Tongue (tissue), 2 donors: ENCODE measurements around the gene TLE4. TPM values are rescaled to one million over a fixed set of nuclear protein-coding genes. Genes with fewer than 3 reads are reported as not detected.

Experiments
- DNase-seq: peaks from one replicate; pipeline ENCODE4 v3.0.0-alpha.2; 2015
- total RNA-seq: library from RNA; depleted of rRNA; stranded (reverse); fragments of >200 nt; gene quantifications from one replicate; pipeline ENCODE4 v1.2.3, GENCODE V29; 2014

Gene TLE4
- total RNA-seq, 1 donor from 2014 or later: 27.8 TPM

DNA sequence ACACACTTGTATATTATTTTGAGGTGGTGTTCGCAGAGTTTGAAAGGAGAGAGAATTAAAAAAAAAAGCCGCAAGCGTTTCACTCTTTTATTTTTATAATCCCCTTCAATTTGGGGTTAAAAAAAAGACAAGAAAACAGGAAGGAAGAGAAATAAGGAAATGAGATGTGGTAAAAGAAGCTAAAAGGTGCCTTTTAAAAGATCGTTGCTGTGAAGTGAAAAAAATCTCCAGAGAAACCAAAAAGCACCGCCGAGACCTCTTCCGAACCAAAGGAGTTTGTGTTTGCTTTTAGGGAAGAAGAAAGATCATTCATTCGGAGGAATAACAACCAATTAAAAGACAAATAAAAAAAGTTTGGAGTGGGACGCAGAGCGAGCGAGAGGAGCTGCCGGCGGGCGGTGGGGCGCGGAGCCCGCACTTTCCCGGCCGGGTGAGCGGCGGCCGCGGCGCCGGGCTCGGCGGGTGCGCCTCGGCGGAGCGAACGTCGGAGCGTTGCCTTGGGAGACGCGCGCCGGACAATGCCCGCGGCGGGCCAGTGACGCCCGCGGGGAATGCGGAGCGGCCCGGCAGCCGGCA, 355 bp downstream of the TLE4 start:
- peak; percentile 61 for DNase-seq

GRCh38 chr9:79572608-79573411, 1.0 kb downstream of the TLE4 start:
- DNase-seq: peak; percentile 54

- peak; percentile 23 for DNase-seq
These were observed 1.7 kb downstream of the TLE4 start for GRCh38 chr9:79573412-79573923.

DNA sequence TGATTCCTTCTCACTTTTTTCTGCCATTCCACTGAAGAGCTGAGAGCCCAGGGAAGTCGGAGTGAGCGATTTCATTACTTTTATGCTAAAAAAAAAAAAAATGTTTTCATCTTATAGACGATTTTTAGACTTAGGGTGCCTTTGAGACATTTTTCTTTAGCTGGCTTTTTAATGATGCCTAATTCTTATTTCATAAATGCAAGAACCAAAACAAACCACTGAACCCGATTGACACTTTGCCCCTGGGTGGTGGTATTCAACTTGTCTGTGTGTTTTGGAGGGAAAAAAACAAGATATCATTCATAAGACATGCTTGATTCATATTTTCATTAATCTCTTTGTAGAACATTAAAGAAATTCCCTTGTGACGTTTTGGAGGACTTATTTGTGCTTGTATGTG, 2.4 kb downstream of the TLE4 start:
- DNase-seq: no peak

DNA sequence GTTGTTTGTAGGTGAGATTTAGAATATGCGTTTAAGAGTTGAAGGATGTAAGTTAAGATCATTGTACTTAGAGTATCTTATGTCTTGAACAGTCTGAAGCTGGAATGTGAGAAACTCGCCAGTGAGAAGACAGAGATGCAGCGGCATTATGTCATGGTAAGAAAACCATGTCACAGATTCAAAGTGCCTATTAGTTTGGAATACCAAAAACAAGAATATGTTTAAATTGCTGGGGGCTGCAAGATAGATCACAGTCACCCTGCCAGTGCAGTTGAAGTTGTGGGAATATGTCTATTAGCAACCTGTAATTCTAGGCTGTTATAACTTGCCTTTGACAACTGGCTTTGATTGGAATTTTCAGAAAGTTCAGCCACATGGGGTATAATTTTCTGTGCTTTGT, 3.0 kb downstream of the TLE4 start:
- peak; percentile 25 for DNase-seq

- no peak for DNase-seq
These were observed 3.8 kb downstream of the TLE4 start for GRCh38 chr9:79575547-79575946.

DNA sequence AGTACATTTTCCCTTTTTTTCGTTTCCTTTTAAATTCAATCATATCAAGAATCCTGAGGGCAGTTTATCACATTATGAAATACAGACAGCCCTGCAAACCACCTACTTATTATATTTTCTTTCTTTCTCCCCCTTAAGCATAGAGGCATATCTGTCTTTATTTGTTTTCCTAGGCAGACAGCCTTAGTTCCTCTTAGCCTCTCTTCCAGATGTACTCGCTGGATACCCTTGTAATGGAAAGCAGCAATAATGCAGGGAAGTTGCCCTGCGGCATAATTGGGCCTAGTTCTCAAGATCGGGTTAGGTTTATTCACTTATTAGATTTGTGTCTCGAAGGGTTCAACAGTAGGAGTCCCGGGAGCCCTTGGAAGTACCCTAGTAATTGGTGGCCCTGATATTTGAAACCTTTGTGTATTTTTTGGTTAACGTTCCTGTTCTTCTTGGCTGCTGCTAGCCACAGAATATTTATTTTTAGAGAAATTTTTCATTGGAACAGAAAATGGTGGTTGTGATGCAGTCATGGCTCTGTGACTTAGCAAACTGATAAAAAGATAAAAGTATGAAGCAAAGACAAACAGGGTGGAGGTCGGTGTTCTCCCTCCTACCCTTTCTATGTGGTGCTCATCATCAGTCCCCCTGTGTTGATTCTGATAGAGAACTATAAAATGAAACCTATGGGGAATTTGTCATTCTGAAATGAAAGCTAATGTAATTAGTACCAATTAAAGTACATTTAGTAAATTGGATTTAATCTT, 6.4 kb downstream of the TLE4 start:
- DNase-seq: no peak

- DNase-seq: no peak
These were observed 7.1 kb downstream of the TLE4 start for GRCh38 chr9:79578891-79579290.

GRCh38 chr9:79579624-79580023, 7.9 kb downstream of the TLE4 start:
- DNase-seq: no peak

GRCh38 chr9:79580055-79580454, 8.3 kb downstream of the TLE4 start:
- DNase-seq: no peak

DNA sequence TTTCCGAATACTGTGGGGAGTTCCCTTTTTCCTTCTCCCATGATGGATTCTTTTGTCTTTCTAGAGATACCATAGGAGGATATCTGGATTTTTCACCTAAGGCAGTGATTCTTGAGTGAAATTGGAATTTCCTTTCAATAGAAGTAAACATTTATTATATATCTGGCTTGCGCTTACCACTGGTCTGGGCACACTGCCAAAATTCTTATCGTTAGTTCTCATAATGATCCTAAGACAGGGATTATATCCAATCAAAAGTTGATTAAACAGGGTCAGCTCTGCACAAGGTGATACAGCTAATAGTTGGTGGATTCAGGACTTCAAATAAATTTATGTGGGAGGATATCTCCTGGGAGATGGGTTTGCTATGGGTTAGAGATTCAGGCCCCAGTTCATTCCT, 9.6 kb downstream of the TLE4 start:
- DNase-seq: no peak

DNA sequence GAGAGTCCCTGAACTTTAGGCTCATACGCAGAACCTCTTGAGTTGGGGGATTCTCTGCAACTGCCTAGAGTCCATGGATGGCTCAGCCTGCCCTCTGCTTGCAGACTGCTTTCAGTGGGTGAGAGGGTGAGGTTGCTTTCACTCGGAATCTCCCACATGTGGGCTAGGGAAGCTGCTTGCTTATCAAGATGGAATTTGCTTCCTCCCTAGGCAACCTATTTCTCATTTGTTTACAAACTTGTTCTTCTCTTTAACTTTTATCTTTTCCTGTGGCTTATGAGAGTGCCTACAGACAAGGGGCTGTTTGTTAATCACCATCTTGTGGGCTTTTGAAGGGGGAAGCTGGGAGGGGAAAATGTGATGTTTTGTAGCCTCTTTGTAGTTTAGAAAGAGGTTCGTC, 10.0 kb downstream of the TLE4 start:
- no peak for DNase-seq

DNA sequence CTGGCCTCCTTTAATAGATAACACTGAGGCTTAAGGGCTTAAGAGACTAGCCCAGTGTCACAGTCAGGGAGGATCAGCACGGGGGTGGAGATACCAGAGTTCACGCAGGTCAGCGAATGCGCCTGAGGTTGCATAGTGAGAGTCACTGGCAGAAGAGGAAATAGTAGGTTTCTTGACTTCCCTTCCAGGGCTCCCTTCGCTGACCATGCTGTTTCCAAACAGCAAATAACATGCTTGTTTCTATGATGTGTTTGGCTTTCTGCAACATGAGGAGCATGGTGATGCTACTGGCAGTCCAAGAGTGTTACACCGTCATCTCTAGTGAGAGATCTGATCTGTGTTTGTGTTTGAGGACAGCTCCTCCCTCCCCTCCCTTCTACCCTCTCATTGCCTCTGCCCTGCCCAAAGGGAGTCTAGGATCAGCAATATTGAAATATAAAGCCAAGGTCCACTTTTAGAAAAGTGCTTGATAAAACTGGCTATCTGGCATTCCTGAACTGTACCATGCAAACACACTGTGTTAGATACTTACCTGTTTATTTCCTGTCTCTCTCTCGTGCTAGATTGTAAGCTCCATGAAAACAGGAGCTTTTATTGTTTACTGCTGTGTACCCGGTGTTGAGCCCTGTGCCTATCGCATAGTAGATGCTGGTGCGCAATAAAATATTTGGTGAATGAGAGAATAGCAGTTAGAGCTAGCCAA, 12.3 kb downstream of the TLE4 start:
- no peak for DNase-seq

GRCh38 chr9:79584655-79584982, 12.9 kb downstream of the TLE4 start:
- no peak for DNase-seq

- no peak for DNase-seq
These were observed 16.9 kb downstream of the TLE4 start for GRCh38 chr9:79588488-79589223.

DNA sequence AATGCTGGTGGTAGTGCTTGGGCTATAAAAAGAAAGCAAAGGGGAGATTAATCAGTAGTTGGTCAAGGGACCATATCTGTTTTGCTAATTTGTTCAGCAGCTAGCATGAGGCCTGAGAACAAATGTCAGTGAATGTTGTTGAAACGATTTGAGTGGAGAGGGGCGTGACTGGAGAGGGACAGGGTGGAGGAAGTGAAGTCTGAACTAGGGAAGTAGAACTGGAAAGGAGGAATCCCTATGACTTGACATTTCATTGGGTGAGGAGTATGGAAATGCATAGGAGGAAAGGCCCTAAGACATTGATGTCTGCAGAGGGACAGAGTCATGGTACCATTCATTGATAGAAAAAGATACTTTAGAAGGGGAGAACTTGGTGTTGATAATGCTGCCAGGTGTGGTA, 19.7 kb downstream of the TLE4 start:
- DNase-seq: no peak

DNA sequence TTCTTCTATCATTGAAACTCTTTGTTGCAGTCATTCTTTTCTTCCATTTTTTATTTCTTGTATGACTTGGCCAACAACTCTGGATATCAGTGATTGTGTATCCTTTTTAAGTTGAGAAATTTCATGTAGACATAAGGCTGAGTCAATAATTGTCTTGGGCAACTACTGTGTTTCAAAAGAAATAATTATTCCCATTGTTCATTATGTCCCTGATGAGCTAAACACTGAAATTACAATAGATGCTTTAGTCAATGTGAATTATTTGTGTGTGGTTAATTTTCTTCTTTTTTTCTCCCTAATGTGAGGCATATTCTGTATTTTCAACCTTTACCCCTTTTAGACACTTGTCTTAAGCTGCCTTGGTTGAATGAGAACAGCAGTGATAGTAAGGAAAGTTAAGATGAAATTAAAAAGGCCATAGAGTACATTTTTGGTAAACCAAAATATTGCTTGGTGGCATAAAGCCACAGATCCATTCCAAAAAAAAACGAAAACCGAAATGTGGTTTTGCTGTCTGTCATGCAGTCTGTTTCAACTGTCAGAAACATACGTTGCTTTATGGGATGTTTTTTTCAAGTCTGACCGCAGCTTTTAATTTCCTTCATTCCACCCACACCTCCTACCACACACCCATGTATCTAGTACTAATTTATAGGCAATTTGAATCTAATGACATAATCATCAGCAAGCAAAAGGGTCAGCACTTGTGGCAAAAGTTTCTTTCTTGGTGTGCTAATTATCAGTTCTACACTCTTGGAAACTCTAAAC, 21.1 kb downstream of the TLE4 start:
- DNase-seq: no peak

- DNase-seq: no peak
These were observed 27.0 kb downstream of the TLE4 start for GRCh38 chr9:79598562-79599345.

- DNase-seq: no peak
These were observed 28.7 kb downstream of the TLE4 start for GRCh38 chr9:79600466-79600865.

GRCh38 chr9:79603222-79603920, 31.6 kb downstream of the TLE4 start:
- DNase-seq: no peak
